Osteocyte (in vitro differentiated cells): Measurements from ENCODE around the gene FHOD3. TPM values are rescaled to one million over a fixed set of nuclear protein-coding genes. Genes with fewer than 3 reads are reported as not detected.
"Not testable (repeated sequence)": the region's sequence is repeated elsewhere in the genome, so short reads cannot be mapped to it uniquely, and the experiment has no call there.

Experiments used
- DNase-seq: peaks from one replicate; pipeline ENCODE4 v3.0.0; 2021; ENCODE audit warnings: mixed read lengths; ENCODE audit not compliant: unreplicated experiment; ENCODE audit errors: extremely low spot score
- H3K27ac Mint-ChIP-seq: one replicate; pipeline ENCODE4 v1.8.0; 2021; ENCODE audit warnings: mild to moderate bottlenecking, mixed read lengths; ENCODE audit not compliant: unreplicated experiment
- H3K27me3 Mint-ChIP-seq: one replicate; pipeline ENCODE4 v1.8.0; 2021; ENCODE audit warnings: mixed read lengths; ENCODE audit not compliant: unreplicated experiment
- H3K36me3 Mint-ChIP-seq: one replicate; pipeline ENCODE4 v1.8.0; 2021; ENCODE audit warnings: mixed read lengths; ENCODE audit not compliant: unreplicated experiment
- H3K4me1 Mint-ChIP-seq: one replicate; pipeline ENCODE4 v1.8.0; 2021; ENCODE audit warnings: mixed read lengths; ENCODE audit not compliant: unreplicated experiment
- H3K4me3 Mint-ChIP-seq: one replicate; pipeline ENCODE4 v1.8.0; 2021; ENCODE audit warnings: mild to moderate bottlenecking, moderate library complexity, mixed read lengths; ENCODE audit not compliant: unreplicated experiment
- H3K9me3 Mint-ChIP-seq: one replicate; pipeline ENCODE4 v1.8.0; 2021; ENCODE audit warnings: mixed read lengths; ENCODE audit not compliant: unreplicated experiment
- total RNA-seq: library from RNA; stranded (reverse); gene quantifications from 2 replicates; pipeline ENCODE4 v1.2.1, GENCODE V29; 2021
- TF ChIP-seq, protein P1 (sequence below): fragments of 200-600 bp; sonication (generic); IDR thresholded peaks from 2 replicates; pipeline ENCODE4 v1.5.0; 2021; ENCODE audit warnings: antibody characterized with exemption, mild to moderate bottlenecking, moderate library complexity

FHOD3 gene
- total RNA-seq, 1 donor from 2014 or later: 1.2 TPM

DNA sequence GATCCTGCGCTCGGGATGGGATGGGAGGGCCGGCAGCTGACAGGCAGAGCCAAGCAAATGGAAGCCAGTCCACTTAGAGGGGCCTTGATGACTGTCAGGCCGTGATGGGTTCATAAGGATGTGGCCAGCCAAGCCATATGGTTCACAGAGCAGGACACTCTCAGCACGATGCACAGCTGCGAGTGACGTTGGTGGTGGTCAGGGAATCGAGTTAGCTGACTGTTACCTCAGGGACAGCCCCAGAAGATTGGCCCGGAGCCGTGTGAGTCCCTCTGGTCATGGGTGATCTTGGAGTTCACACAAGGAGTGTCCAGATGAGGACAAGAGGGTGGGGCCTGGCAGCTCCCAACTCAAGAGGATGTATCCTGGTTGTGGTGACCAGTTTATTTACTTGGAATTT lies 461.1 kb downstream of the FHOD3 start:
- Mint-ChIP-seq H3K27me3 (no peaks in the 10 kb centered on the region), H3K36me3 (no peaks in the 10 kb centered on the region), H3K4me1 (no peaks in the 10 kb centered on the region), H3K9me3 (no peaks in the 10 kb centered on the region), H3K27ac (no peak overlapping the region), H3K4me3 (no peak overlapping the region)
- DNase-seq: no peak
- TF ChIP-seq, protein P1, sequence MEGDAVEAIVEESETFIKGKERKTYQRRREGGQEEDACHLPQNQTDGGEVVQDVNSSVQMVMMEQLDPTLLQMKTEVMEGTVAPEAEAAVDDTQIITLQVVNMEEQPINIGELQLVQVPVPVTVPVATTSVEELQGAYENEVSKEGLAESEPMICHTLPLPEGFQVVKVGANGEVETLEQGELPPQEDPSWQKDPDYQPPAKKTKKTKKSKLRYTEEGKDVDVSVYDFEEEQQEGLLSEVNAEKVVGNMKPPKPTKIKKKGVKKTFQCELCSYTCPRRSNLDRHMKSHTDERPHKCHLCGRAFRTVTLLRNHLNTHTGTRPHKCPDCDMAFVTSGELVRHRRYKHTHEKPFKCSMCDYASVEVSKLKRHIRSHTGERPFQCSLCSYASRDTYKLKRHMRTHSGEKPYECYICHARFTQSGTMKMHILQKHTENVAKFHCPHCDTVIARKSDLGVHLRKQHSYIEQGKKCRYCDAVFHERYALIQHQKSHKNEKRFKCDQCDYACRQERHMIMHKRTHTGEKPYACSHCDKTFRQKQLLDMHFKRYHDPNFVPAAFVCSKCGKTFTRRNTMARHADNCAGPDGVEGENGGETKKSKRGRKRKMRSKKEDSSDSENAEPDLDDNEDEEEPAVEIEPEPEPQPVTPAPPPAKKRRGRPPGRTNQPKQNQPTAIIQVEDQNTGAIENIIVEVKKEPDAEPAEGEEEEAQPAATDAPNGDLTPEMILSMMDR: no peak

GRCh38 chr18:36759167-36759776 lies 461.8 kb downstream of the FHOD3 start:
- Mint-ChIP-seq H3K4me1 (no peaks in the 10 kb centered on the region), H3K4me3 (no peak overlapping the region), H3K27me3 (no peaks in the 10 kb centered on the region), H3K9me3 (no peaks in the 10 kb centered on the region), H3K27ac (no peak overlapping the region), H3K36me3 (no peaks in the 10 kb centered on the region)
- TF ChIP-seq, protein P1: no peak
- DNase-seq: no peak

DNA sequence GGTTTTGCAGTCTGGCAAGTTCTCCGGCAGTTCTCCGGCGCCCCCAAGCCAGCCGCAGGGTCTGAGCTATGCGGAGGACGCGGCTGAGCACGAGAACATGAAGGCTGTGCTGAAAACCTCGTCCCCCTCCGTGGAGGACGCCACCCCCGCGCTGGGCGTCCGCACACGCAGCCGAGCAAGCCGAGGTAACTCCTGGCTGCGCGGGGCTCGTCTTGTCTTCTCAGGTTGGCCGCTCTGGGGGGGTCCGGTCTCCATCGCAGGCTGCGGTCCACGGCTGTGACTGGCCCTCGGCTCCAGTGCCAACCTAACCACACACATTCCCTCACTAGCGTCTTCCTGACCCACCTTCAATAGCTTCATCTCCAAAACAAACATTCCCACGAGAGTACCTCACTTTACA lies 463.1 kb downstream of the FHOD3 start:
- no peak overlapping the region for H3K27ac Mint-ChIP-seq
- H3K27me3 Mint-ChIP-seq: no peaks in the 10 kb centered on the region
- H3K4me3 Mint-ChIP-seq: no peak overlapping the region
- H3K4me1 Mint-ChIP-seq: no peaks in the 10 kb centered on the region
- no peaks in the 10 kb centered on the region for H3K9me3 Mint-ChIP-seq
- H3K36me3 Mint-ChIP-seq: no peaks in the 10 kb centered on the region
- DNase-seq: no peak
- TF ChIP-seq, protein P1: no peak

DNA sequence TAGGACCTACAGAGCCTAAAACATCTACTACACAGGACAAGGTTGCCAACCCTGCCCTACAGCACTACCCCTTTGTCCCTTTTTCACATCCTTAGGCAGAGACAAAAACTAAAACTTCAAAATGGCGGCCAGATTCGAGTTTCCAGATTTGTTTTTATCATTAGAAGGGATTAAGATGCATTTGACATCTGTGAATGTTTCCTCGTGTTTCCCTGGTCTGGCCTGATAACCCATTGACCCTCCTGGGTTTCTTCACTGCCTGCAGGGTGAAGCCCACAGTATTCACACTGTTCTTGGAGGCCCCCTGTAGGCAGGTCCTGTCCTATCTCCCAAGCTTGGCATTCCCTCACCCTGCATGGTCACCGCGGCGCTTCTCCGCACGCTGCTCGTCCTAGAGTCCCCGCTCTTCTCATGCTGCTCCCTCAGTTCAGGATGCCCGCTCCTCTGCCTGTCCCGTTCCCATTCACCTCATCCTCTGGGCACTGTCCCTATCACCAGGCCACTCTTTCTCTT lies 463.7 kb downstream of the FHOD3 start:
- H3K9me3 Mint-ChIP-seq: no peaks in the 10 kb centered on the region
- H3K36me3 Mint-ChIP-seq: no peaks in the 10 kb centered on the region
- H3K27ac Mint-ChIP-seq: no peak overlapping the region
- DNase-seq: no peak
- no peaks in the 10 kb centered on the region for H3K27me3 Mint-ChIP-seq
- TF ChIP-seq, protein P1: no peak
- no peaks in the 10 kb centered on the region for H3K4me1 Mint-ChIP-seq
- no peak overlapping the region for H3K4me3 Mint-ChIP-seq

GRCh38 chr18:36762074-36762473 lies 464.6 kb downstream of the FHOD3 start:
- Mint-ChIP-seq H3K27me3 (no peaks in the 10 kb centered on the region), H3K4me1 (no peaks in the 10 kb centered on the region), H3K27ac (no peak overlapping the region), H3K4me3 (no peak overlapping the region), H3K36me3 (no peaks in the 10 kb centered on the region), H3K9me3 (no peaks in the 10 kb centered on the region)
- TF ChIP-seq, protein P1: no peak
- DNase-seq: no peak

- H3K9me3 Mint-ChIP-seq, DNase-seq, H3K4me3 Mint-ChIP-seq, H3K27me3 Mint-ChIP-seq, H3K27ac Mint-ChIP-seq, H3K36me3 Mint-ChIP-seq, H3K4me1 Mint-ChIP-seq: not testable (repeated sequence)
These were observed 465.5 kb downstream of the FHOD3 start for GRCh38 chr18:36762965-36763364.
